Mesenchymal stem cell (in vitro differentiated cells and primary cell): ENCODE data around the gene SUB1.
A peak's percentile ranks its signal among the peaks of the same experiment; 100 is the strongest.

Experiments used
- DNase-seq: peaks from one replicate; pipeline ENCODE4 v3.0.0-alpha.2; 2013
- H2AFZ ChIP-seq: one replicate; pipeline ENCODE4 v1.6.1; 2013; ENCODE audit warnings: low read depth, mild to moderate bottlenecking, control low read depth, inconsistent platforms, low read length, moderate library complexity
- H2AK5ac ChIP-seq: 2 replicates; pipeline ENCODE4 v1.6.1; 2013; ENCODE audit warnings: low read length, moderate library complexity, mild to moderate bottlenecking, inconsistent platforms; ENCODE audit not compliant: severe bottlenecking
- H2BK120ac ChIP-seq: one replicate; pipeline ENCODE4 v1.6.1; 2013; ENCODE audit warnings: low read depth, mild to moderate bottlenecking, inconsistent platforms, low read length, moderate library complexity
- H2BK12ac ChIP-seq, 2 experiments: one replicate each; pipeline ENCODE4 v1.6.1; 2013; ENCODE audit warnings: inconsistent platforms in 2 of 2, low read length in 2 of 2, mild to moderate bottlenecking in 2 of 2, moderate library complexity in 2 of 2, control low read depth in 1 of 2
- H2BK15ac ChIP-seq: one replicate; pipeline ENCODE4 v1.6.1; 2013; ENCODE audit warnings: mild to moderate bottlenecking, low read depth, inconsistent platforms; ENCODE audit not compliant: poor library complexity, severe bottlenecking
- H2BK5ac ChIP-seq: 2 replicates; pipeline ENCODE4 v1.6.1; 2013; ENCODE audit warnings: low read depth, mild to moderate bottlenecking, low read length, control low read depth, inconsistent platforms; ENCODE audit not compliant: poor library complexity, severe bottlenecking
- H3K14ac ChIP-seq, 2 experiments: one replicate each; pipeline ENCODE4 v1.6.1; 2013; ENCODE audit warnings: inconsistent platforms in 2 of 2, low read length in 2 of 2, control low read depth in 1 of 2, mild to moderate bottlenecking in 1 of 2, moderate library complexity in 1 of 2
- H3K18ac ChIP-seq, 2 experiments: one replicate each; pipeline ENCODE4 v1.6.1; 2013; ENCODE audit warnings: inconsistent platforms in 2 of 2, low read length in 2 of 2, control low read depth in 1 of 2, low read depth in 1 of 2, mild to moderate bottlenecking in 1 of 2
- H3K23ac ChIP-seq, 2 experiments: one replicate each; pipeline ENCODE4 v1.6.1; 2013; ENCODE audit warnings: inconsistent platforms in 2 of 2, low read length in 2 of 2, mild to moderate bottlenecking in 2 of 2, moderate library complexity in 2 of 2, control low read depth in 1 of 2
- H3K27ac ChIP-seq: 2 replicates; pipeline ENCODE4 v1.5.1; 2013; ENCODE audit warnings: mild to moderate bottlenecking, moderate library complexity, low read length, control low read depth, inconsistent platforms; ENCODE audit not compliant: poor library complexity, severe bottlenecking
- H3K27me3 ChIP-seq, 2 experiments: 2 replicates each; pipeline versions ENCODE4 v1.6.1 to v1.7.0; 2013; ENCODE audit warnings: low read length in 2 of 2, mild to moderate bottlenecking in 2 of 2, moderate library complexity in 2 of 2, control low read depth in 1 of 2, inconsistent platforms in 1 of 2; ENCODE audit not compliant: control insufficient read depth in 1 of 2, insufficient read depth in 1 of 2
- H3K36me3 ChIP-seq, 2 experiments: 2 replicates each; pipeline versions ENCODE4 v1.6.1 to v1.7.0; 2013; ENCODE audit warnings: low read length in 2 of 2, control low read depth in 1 of 2, inconsistent platforms in 1 of 2, low read depth in 1 of 2, mild to moderate bottlenecking in 1 of 2; ENCODE audit not compliant: insufficient read depth in 2 of 2, control insufficient read depth in 1 of 2
- H3K4ac ChIP-seq, 2 experiments: one replicate each; pipeline ENCODE4 v1.6.1; 2013; ENCODE audit warnings: inconsistent platforms in 2 of 2, low read length in 2 of 2, mild to moderate bottlenecking in 2 of 2, moderate library complexity in 2 of 2, control low read depth in 1 of 2, low read depth in 1 of 2
- H3K4me1 ChIP-seq: 2 replicates; pipeline ENCODE4 v1.6.1; 2013; ENCODE audit warnings: low read depth, low read length, control low read depth; ENCODE audit not compliant: control insufficient read depth, insufficient read depth
- H3K4me2 ChIP-seq: 2 replicates; pipeline ENCODE4 v1.6.1; 2013; ENCODE audit warnings: low read length, mild to moderate bottlenecking, inconsistent platforms; ENCODE audit not compliant: poor library complexity, severe bottlenecking
- H3K4me3 ChIP-seq, 2 experiments: 2 replicates each; pipeline versions ENCODE4 v1.5.1 to v1.7.0; 2013; ENCODE audit warnings: low read length in 2 of 2, mild to moderate bottlenecking in 2 of 2, control low read depth in 1 of 2, low read depth in 1 of 2; ENCODE audit not compliant: insufficient read depth in 1 of 2
- H3K79me1 ChIP-seq: replicated peaks from 2 replicates; pipeline ENCODE4 v1.6.1; 2013; ENCODE audit warnings: mild to moderate bottlenecking, control low read depth, low read length, inconsistent platforms; ENCODE audit not compliant: poor library complexity, severe bottlenecking
- H3K9ac ChIP-seq: 2 replicates; pipeline ENCODE4 v1.7.0; 2013; ENCODE audit warnings: mild to moderate bottlenecking, low read length, moderate library complexity
- H3K9me3 ChIP-seq: 2 replicates; pipeline ENCODE4 v1.7.0; 2013; ENCODE audit warnings: mild to moderate bottlenecking, low read length; ENCODE audit not compliant: control insufficient read depth
- H4K8ac ChIP-seq: one replicate; pipeline ENCODE4 v1.6.1; 2013; ENCODE audit warnings: inconsistent platforms, mild to moderate bottlenecking, low read length, moderate library complexity
- H4K91ac ChIP-seq: one replicate; pipeline ENCODE4 v1.6.1; 2013; ENCODE audit warnings: mild to moderate bottlenecking, low read length, inconsistent platforms
- WGBS: methylation state at CpG from one replicate; pipeline ENCODE4 v1.1.7; 2013; ENCODE audit warnings: mixed read lengths; 5-methylcytosine and 5-hydroxymethylcytosine counted together

The SUB1 gene

DNA sequence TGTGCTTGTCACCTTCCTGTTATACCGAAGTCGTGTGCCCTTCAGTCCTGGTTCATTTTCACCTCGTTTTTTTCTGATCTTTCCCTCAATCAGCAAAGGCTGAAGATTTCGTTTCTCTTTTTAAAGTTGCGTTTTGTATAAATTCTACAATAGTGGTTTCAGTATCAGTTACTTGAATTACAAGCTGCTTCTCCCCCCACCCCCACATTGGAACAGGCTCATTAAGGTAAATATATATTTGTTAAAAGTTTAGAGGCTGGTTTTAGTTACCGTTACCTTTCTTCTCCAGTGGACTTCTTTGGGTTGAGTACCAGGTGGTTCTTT, 881 bp downstream of the SUB1 start:
- Histone ChIP-seq H2AFZ (no peak overlapping the region), H3K18ac (peak overlapping the region in 1 of 2 experiments; percentile 72), H3K23ac (no peak overlapping the region), H4K8ac (no peak overlapping the region), H3K4me1 (peaks cover 3% of the 10 kb centered on the region), H2BK15ac (no peak overlapping the region), H2BK120ac (no peak overlapping the region), H3K27me3 (no peaks in the 10 kb centered on the region), H3K79me1 (peaks cover 3% of the 10 kb centered on the region), H3K4me2 (peak overlapping the region; percentile 44), H3K27ac (no peak overlapping the region), H3K36me3 (peaks cover 5 to 26% of the 10 kb centered on the region in 2 experiments), H3K9ac (peak overlapping the region; percentile 94), H2BK5ac (no peak overlapping the region), H3K4me3 (peak overlapping the region; percentile 97 to 99), H2BK12ac (no peak overlapping the region), H2AK5ac (no peak overlapping the region), H3K4ac (peak overlapping the region in 1 of 2 experiments; percentile 40), H4K91ac (no peak overlapping the region), H3K9me3 (no peaks in the 10 kb centered on the region), H3K14ac (no peak overlapping the region)
- no peak for DNase-seq
- 13% methylated on average over 1 of the region's 6 CpGs for WGBS

DNA sequence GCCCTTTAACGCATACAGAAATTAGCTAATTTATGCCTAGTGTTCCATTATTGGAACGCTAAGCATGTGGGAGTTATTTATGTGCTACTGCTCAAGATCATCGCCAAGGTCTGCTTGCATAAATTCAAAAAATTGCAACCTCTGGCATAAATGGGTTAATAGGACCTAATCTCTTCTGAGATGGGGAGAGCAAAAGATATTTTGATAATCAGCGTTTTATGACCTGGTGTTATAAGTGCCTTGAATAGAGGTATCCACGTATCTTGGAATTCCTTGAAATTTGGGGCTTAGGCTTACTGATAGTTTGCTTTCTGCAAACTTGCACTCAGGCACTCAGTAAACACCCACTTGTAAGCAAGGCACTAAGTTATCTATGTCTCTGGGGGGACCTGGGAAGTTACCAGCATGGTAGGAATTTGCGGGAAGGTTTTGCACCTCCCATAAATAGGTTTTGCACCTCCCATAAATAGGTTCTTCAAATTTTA, 1.8 kb downstream of the SUB1 start:
- 94% methylated on average over 5 of the region's 6 CpGs for WGBS
- Histone ChIP-seq H3K4me3 (peak overlapping the region in 1 of 2 experiments; percentile 99), H3K9ac (peak overlapping the region; percentile 94)

DNA sequence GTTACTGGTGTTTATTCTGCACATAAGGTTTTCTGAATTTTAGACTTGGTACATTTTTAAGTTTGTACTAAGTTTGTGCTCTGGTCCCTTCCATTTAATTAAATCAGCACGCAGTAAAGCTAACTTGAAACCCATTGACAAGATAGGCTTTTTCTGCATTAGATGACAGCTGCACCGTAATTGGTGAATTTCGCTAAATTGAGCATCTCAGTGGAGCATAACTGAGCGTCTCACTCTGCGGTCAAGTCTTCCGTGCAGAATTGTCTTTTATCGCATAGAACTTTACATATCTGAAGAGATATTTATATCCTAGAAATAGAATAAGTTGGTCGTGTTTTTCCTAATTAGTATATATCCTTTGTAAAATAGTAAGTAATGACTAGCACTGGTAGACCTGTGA, 4.1 kb downstream of the SUB1 start:
- H3K9me3 ChIP-seq = no peaks in the 10 kb centered on the region
- WGBS = 98% methylated on average over 3 of the region's 8 CpGs
- H3K4ac ChIP-seq = no peak overlapping the region

More for the DNA sequence above, 1.8 kb downstream of the SUB1 start:
- no peak overlapping the region for H3K27ac ChIP-seq
- no peak overlapping the region for H4K8ac ChIP-seq
- H2BK120ac ChIP-seq = no peak overlapping the region
- peaks cover 8 to 35% of the 10 kb centered on the region in 2 experiments for H3K36me3 ChIP-seq
- no peak for DNase-seq
- no peak overlapping the region for H4K91ac ChIP-seq
- H2AFZ ChIP-seq = no peak overlapping the region
- no peak overlapping the region for H3K23ac ChIP-seq
- no peak overlapping the region for H2AK5ac ChIP-seq
- H2BK15ac ChIP-seq = no peak overlapping the region
- H3K27me3 ChIP-seq = no peaks in the 10 kb centered on the region
- peak overlapping the region; percentile 1 for H3K4me2 ChIP-seq
- peaks cover 3% of the 10 kb centered on the region for H3K4me1 ChIP-seq
- H2BK5ac ChIP-seq = no peak overlapping the region
- no peak overlapping the region for H2BK12ac ChIP-seq
- H3K14ac ChIP-seq = no peak overlapping the region
- H3K79me1 ChIP-seq = peaks cover 6% of the 10 kb centered on the region
- no peak overlapping the region for H3K18ac ChIP-seq
- no peaks in the 10 kb centered on the region for H3K9me3 ChIP-seq
- H3K4ac ChIP-seq = no peak overlapping the region

DNA sequence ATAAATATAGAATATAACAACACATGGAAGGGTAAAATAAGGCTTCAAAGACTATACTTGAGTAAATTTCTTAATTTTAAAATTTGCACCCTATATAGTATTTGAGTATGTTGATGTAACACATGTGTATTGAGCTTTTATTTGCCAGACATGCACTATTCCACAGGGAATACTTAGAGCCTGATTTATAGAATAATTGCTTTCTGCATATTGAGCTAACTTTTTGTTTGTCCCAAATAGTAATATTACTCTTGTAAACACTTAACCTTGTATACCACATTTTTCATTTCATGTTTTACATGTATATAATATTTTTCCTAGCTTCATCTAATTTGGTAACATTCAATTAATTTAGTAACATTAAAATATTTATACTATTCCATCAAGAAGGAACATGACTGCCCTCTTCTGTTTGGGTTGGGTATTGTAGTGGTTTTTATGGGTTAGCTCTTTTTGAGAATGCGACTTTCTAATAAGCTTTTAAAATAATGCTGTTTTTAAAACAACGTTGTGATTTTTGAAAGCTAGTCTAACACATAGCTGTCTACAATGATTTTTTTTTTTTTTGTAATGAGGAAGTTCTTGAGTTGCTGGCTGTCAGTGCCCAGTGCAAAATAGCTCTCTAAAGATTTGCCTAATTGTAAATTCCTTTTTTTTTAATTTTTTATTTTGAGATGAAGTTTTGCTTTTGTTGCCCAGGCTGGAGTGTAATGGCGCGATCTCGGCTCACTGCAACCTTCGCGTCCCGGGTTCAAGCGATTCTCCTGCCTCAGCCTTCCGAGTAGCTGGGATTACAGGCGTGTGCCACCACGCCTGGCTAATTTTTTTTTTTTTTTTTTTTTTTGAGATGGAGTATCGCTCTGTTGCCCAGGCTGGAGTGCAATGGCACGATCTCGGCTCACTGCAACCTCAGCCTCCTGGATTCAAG, 4.8 kb downstream of the SUB1 start:
- Histone ChIP-seq H2BK12ac (no peak overlapping the region), H2BK5ac (no peak overlapping the region), H3K23ac (no peak overlapping the region), H3K27ac (no peak overlapping the region), H4K91ac (no peak overlapping the region), H3K79me1 (peaks cover 14% of the 10 kb centered on the region), H2AK5ac (no peak overlapping the region), H3K4me2 (no peak overlapping the region), H3K36me3 (peaks cover 20 to 65% of the 10 kb centered on the region in 2 experiments), H3K4me1 (peaks cover 3% of the 10 kb centered on the region), H2AFZ (no peak overlapping the region), H3K9me3 (no peaks in the 10 kb centered on the region), H3K14ac (no peak overlapping the region), H3K9ac (no peak overlapping the region), H3K4ac (no peak overlapping the region), H3K27me3 (no peaks in the 10 kb centered on the region), H2BK120ac (no peak overlapping the region), H3K4me3 (no peak overlapping the region), H3K18ac (no peak overlapping the region), H2BK15ac (no peak overlapping the region), H4K8ac (no peak overlapping the region)
- 93% methylated on average over 9 of the region's 15 CpGs for WGBS
- peak; percentile 73 for DNase-seq

More for the DNA sequence above, 4.1 kb downstream of the SUB1 start:
- Histone ChIP-seq H3K4me2 (no peak overlapping the region), H3K4me1 (peaks cover 3% of the 10 kb centered on the region), H2BK12ac (no peak overlapping the region), H4K91ac (no peak overlapping the region), H3K23ac (no peak overlapping the region), H2AFZ (no peak overlapping the region), H3K9ac (peak overlapping the region; percentile 18), H3K18ac (no peak overlapping the region), H3K27me3 (no peaks in the 10 kb centered on the region), H2AK5ac (no peak overlapping the region), H3K36me3 (peaks cover 18 to 57% of the 10 kb centered on the region in 2 experiments), H2BK120ac (no peak overlapping the region), H3K4me3 (no peak overlapping the region), H3K79me1 (peaks cover 13% of the 10 kb centered on the region), H3K27ac (no peak overlapping the region), H2BK15ac (no peak overlapping the region), H4K8ac (no peak overlapping the region), H3K14ac (no peak overlapping the region), H2BK5ac (no peak overlapping the region)
- DNase-seq = no peak
